Measurements from ENCODE around the gene MEIOC. TPM values are rescaled to one million over a fixed set of nuclear protein-coding genes. Genes with fewer than 3 reads are reported as not detected.
"Not testable (repeated sequence)": the region's sequence is repeated elsewhere in the genome, so short reads cannot be mapped to it uniquely, and the experiment has no call there.

MEIOC gene
- total RNA-seq, 4 donors from 2014 or later, result 0.28 TPM; not detected in 3

GRCh38 chr17:44672479-44673093 lies 16.3 kb downstream of the MEIOC start:
- Histone ChIP-seq H3K27ac (no peak overlapping the region), H3K4me3 (no peak overlapping the region), H3K4me1 (no peaks in the 10 kb centered on the region), H3K27me3 (no peaks in the 10 kb centered on the region), H3K36me3 (no peaks in the 10 kb centered on the region), H3K9me3 (no peaks in the 10 kb centered on the region)
- TF ChIP-seq POLR2A (IDR thresholded peaks at IDR 0.05) (no peak), CTCF (IDR thresholded peaks at IDR 0.05) (peak in 1 of 4 experiments; percentile 25)
- intact Hi-C loops (cut with DNase I; ENCODE audit: low total_unique reads), result no loop called here
- no peak for DNase-seq

GRCh38 chr17:44673893-44674292 lies 17.6 kb downstream of the MEIOC start:
- H3K27me3 ChIP-seq, result no peaks in the 10 kb centered on the region
- H3K27ac ChIP-seq, result no peak overlapping the region
- H3K36me3 ChIP-seq, result no peaks in the 10 kb centered on the region
- intact Hi-C loops (cut with DNase I; ENCODE audit: low total_unique reads), result no loop called here
- TF ChIP-seq POLR2A (IDR thresholded peaks at IDR 0.05), result no peak
- TF ChIP-seq CTCF (IDR thresholded peaks at IDR 0.05), result no peak
- no peaks in the 10 kb centered on the region for H3K4me1 ChIP-seq
- H3K4me3 ChIP-seq, result no peak overlapping the region
- H3K9me3 ChIP-seq, result no peaks in the 10 kb centered on the region
- DNase-seq, result no peak

- Histone ChIP-seq H3K27me3 (no peaks in the 10 kb centered on the region), H3K4me3 (no peak overlapping the region), H3K9me3 (no peaks in the 10 kb centered on the region), H3K27ac (no peak overlapping the region), H3K4me1 (no peaks in the 10 kb centered on the region), H3K36me3 (no peaks in the 10 kb centered on the region)
- DNase-seq, result no peak
- TF ChIP-seq CTCF (IDR thresholded peaks at IDR 0.05) (no peak), POLR2A (IDR thresholded peaks at IDR 0.05) (no peak)
- intact Hi-C loops (cut with DNase I; ENCODE audit: low total_unique reads), result no loop called here
Observed at GRCh38 chr17:44677136-44677535, 20.9 kb downstream of the MEIOC start.

- H3K4me3 ChIP-seq; H3K36me3 ChIP-seq; DNase-seq; H3K4me1 ChIP-seq; intact Hi-C loops (cut with DNase I; ENCODE audit: low total_unique reads); H3K9me3 ChIP-seq; H3K27me3 ChIP-seq; H3K27ac ChIP-seq: not testable (repeated sequence)
Observed at GRCh38 chr17:44683303-44683702, 27.0 kb downstream of the MEIOC start.

- TF ChIP-seq POLR2A (IDR thresholded peaks at IDR 0.05), result no peak
- no peak for TF ChIP-seq CTCF (IDR thresholded peaks at IDR 0.05)
Observed at GRCh38 chr17:44687756-44688155, 31.5 kb downstream of the MEIOC start.

GRCh38 chr17:44688200-44688599 lies 31.9 kb downstream of the MEIOC start:
- Histone ChIP-seq H3K4me1 (no peaks in the 10 kb centered on the region), H3K27ac (no peak overlapping the region), H3K4me3 (no peak overlapping the region), H3K36me3 (no peaks in the 10 kb centered on the region), H3K27me3 (no peaks in the 10 kb centered on the region), H3K9me3 (no peaks in the 10 kb centered on the region)
- no peak for TF ChIP-seq POLR2A (IDR thresholded peaks at IDR 0.05)
- TF ChIP-seq CTCF (IDR thresholded peaks at IDR 0.05), result no peak
- intact Hi-C loops (cut with DNase I; ENCODE audit: low total_unique reads), result no loop called here
- no peak for DNase-seq

More at GRCh38 chr17:44687756-44688155, 31.5 kb downstream of the MEIOC start:
- Histone ChIP-seq H3K27ac (no peak overlapping the region), H3K4me3 (no peak overlapping the region), H3K4me1 (no peaks in the 10 kb centered on the region), H3K36me3 (no peaks in the 10 kb centered on the region), H3K9me3 (no peaks in the 10 kb centered on the region), H3K27me3 (no peaks in the 10 kb centered on the region)
- DNase-seq, result no peak
- intact Hi-C loops (cut with DNase I; ENCODE audit: low total_unique reads), result no loop called here

Data from uterus (tissue), 4 donors.